ENCODE measurements around the gene ZBTB12. TPM values are rescaled to one million over a fixed set of nuclear protein-coding genes. Genes with fewer than 3 reads are reported as not detected.
A peak's percentile ranks its signal among the peaks of the same experiment; 100 is the strongest.

Gene ZBTB12
- total and polyA plus RNA-seq, 2 of the 13 experiments (the other 11 are each of a cell fraction or from before 2014, with no cell fraction given) = 4.8 to 6.0 TPM

GRCh38 chr6:31897612-31898382 lies 4.1 kb downstream of the ZBTB12 start, which contains the start of gene EHMT2 (continued):
- TF ChIP-seq PHF20 (CRISPR knock-in tag; IDR thresholded peaks at IDR 0.05) (peak; percentile 49; the same call in 1 of the 2 replicates), ZNF564 (CRISPR knock-in tag; IDR thresholded peaks at IDR 0.05) (peak; percentile 59), KMT2A (CRISPR knock-in tag; IDR thresholded peaks at IDR 0.05) (no peak), IRF2 (CRISPR knock-in tag; IDR thresholded peaks at IDR 0.05) (peak; percentile 31; the same call in 1 of the 2 replicates), NFKBIZ (CRISPR knock-in tag; IDR thresholded peaks at IDR 0.05) (peak; percentile 29; the same call in 1 of the 2 replicates), FOXK1 (CRISPR knock-in tag; IDR thresholded peaks at IDR 0.05; ENCODE audit: borderline replicate concordance, low read depth) (peak; percentile 12; the same call in 1 of the 2 replicates), GZF1 (CRISPR knock-in tag; IDR thresholded peaks at IDR 0.05) (0 out of 2 replicates have a peak, but pooled peaks have one; percentile 14), ISL2 (CRISPR knock-in tag; IDR thresholded peaks at IDR 0.05) (0 out of 2 replicates have a peak, but pooled peaks have one; percentile 13), ZNF329 (CRISPR knock-in tag; IDR thresholded peaks at IDR 0.05; ENCODE audit: low read depth) (0 out of 2 replicates have a peak, but pooled peaks have one; percentile 28), AGO2 (optimal IDR thresholded peaks at IDR 0.05; ENCODE audit: low read depth, low read length) (peak; percentile 64), ZNF891 (CRISPR knock-in tag; IDR thresholded peaks at IDR 0.05) (peak; percentile 80; the same call in 1 of the 2 replicates), IRX3 (CRISPR knock-in tag; IDR thresholded peaks at IDR 0.05; ENCODE audit: borderline replicate concordance, low read depth) (0 out of 2 replicates have a peak, but pooled peaks have one; percentile 2), ZNF224 (CRISPR knock-in tag; IDR thresholded peaks at IDR 0.05) (0 out of 2 replicates have a peak, but pooled peaks have one; percentile 32), ZBTB49 (CRISPR knock-in tag; IDR thresholded peaks at IDR 0.05; ENCODE audit: borderline replicate concordance) (no peak), THAP11 (CRISPR knock-in tag; IDR thresholded peaks at IDR 0.05) (peak; percentile 85), ZNF124 (CRISPR knock-in tag; IDR thresholded peaks at IDR 0.05) (no peak), HMG20B (CRISPR knock-in tag; conservative IDR thresholded peaks at IDR 0.05) (no peak), KLF16 (CRISPR knock-in tag; IDR thresholded peaks at IDR 0.05) (peak in 1 of 2 experiments; percentile 19; a peak in 1 of 4 replicates), ZNF333 (CRISPR knock-in tag; IDR thresholded peaks at IDR 0.05; ENCODE audit: borderline replicate concordance) (peak; percentile 75; the same call in 1 of the 2 replicates), MXD1 (CRISPR knock-in tag; IDR thresholded peaks at IDR 0.05) (peak; percentile 60; the same call in 1 of the 2 replicates), SRY (CRISPR knock-in tag; IDR thresholded peaks at IDR 0.05) (peak; percentile 87), MAFK (conservative IDR thresholded peaks at IDR 0.05 in 1 of 2, IDR thresholded peaks at IDR 0.05 in 1 of 2; ENCODE audit: low read length in 2 of 2) (no peak), ZNF547 (CRISPR knock-in tag; IDR thresholded peaks at IDR 0.05) (0 out of 2 replicates have a peak, but pooled peaks have one; percentile 71), MAZ (IDR thresholded peaks at IDR 0.05; ENCODE audit: borderline replicate concordance, low read depth, low read length) (peak; percentile 98), MAZ (CRISPR knock-in tag; IDR thresholded peaks at IDR 0.05; ENCODE audit: low read depth) (peak; percentile 99), KMT2B (CRISPR knock-in tag; IDR thresholded peaks at IDR 0.05) (peak; percentile 49; the same call in 1 of the 2 replicates)
- TF ChIP-seq, protein P1, sequence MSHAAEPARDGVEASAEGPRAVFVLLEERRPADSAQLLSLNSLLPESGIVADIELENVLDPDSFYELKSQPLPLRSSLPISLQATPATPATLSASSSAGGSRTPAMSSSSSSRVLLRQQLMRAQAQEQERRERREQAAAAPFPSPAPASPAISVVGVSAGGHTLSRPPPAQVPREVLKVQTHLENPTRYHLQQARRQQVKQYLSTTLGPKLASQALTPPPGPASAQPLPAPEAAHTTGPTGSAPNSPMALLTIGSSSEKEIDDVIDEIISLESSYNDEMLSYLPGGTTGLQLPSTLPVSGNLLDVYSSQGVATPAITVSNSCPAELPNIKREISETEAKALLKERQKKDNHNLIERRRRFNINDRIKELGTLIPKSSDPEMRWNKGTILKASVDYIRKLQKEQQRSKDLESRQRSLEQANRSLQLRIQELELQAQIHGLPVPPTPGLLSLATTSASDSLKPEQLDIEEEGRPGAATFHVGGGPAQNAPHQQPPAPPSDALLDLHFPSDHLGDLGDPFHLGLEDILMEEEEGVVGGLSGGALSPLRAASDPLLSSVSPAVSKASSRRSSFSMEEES (CRISPR knock-in tag; IDR thresholded peaks at IDR 0.05) = peak; percentile 68; the same call in 1 of the 2 replicates

All from HepG2 (cell line).